Smooth muscle cell (in vitro differentiated cells): ENCODE data around the gene ZCCHC12. TPM values are rescaled to one million over a fixed set of nuclear protein-coding genes. Genes with fewer than 3 reads are reported as not detected.
"Not testable (repeated sequence)": the region's sequence is repeated elsewhere in the genome, so short reads cannot be mapped to it uniquely, and the experiment has no call there.

Source experiments
- DNase-seq: peaks from one replicate; lab custom pipeline; 2025; ENCODE audit not compliant: unreplicated experiment; lab: John Stamatoyannopoulos, UW
- H2AFZ ChIP-seq: fragments of 200-600 bp; sonication (generic); 2 replicates; pipeline ENCODE4 v1.6.0; 2016; ENCODE audit warnings: antibody characterized with exemption, low read depth, mild to moderate bottlenecking
- H3F3A ChIP-seq: fragments of 200-600 bp; sonication (generic); 2 replicates; pipeline ENCODE4 v1.6.0; 2017; ENCODE audit warnings: antibody characterized with exemption, low read depth
- H3K27ac ChIP-seq: fragments of 200-600 bp; sonication (generic); 2 replicates; pipeline ENCODE4 v1.5.1; 2016; ENCODE audit warnings: low read depth, mild to moderate bottlenecking
- H3K27me3 ChIP-seq: fragments of 200-600 bp; sonication (generic); 2 replicates; pipeline ENCODE4 v1.6.1; 2016; ENCODE audit warnings: low read depth, mild to moderate bottlenecking
- H3K36me3 ChIP-seq: fragments of 200-600 bp; sonication (generic); 2 replicates; pipeline ENCODE4 v1.5.1; 2016; ENCODE audit warnings: low read depth
- H3K4me1 ChIP-seq: fragments of 200-600 bp; sonication (generic); 2 replicates; pipeline ENCODE4 v1.5.1; 2016; ENCODE audit warnings: low read depth
- H3K4me2 ChIP-seq: fragments of 200-600 bp; sonication (generic); 2 replicates; pipeline ENCODE4 v1.6.0; 2016; ENCODE audit warnings: mild to moderate bottlenecking
- H3K4me3 ChIP-seq: fragments of 200-600 bp; sonication (generic); 2 replicates; pipeline ENCODE4 v1.5.1; 2016; ENCODE audit warnings: mild to moderate bottlenecking
- H3K79me2 ChIP-seq: fragments of 200-600 bp; sonication (generic); 2 replicates; pipeline ENCODE4 v1.6.0; 2016; ENCODE audit warnings: low read depth, mild to moderate bottlenecking
- H3K9ac ChIP-seq: fragments of 200-600 bp; sonication (generic); 2 replicates; pipeline ENCODE4 v1.6.0; 2016; ENCODE audit warnings: low read depth
- H3K9me3 ChIP-seq: fragments of 200-600 bp; sonication (generic); replicated peaks from 2 replicates; pipeline ENCODE4 v1.5.1; 2016; ENCODE audit warnings: low read depth
- H4K20me1 ChIP-seq: fragments of 200-600 bp; sonication (generic); 2 replicates; pipeline ENCODE4 v1.6.0; 2016; ENCODE audit warnings: low read depth
- WGBS: methylation state at CpG from one replicate; pipeline ENCODE4 v1.1.7; 2016; ENCODE audit warnings: low lambda C conversion rate; 5-methylcytosine and 5-hydroxymethylcytosine counted together
- polyA plus RNA-seq: library from polyadenylated mRNA; unstranded; fragments of >200 nt; fragmentation: Nextera tagmentation; extraction: Ambion mirVana; gene quantifications from 2 replicates; pipeline ENCODE4 v1.2.1, GENCODE V29; 2016
- total RNA-seq: library from RNA; depleted of rRNA; stranded (reverse); fragments of >200 nt; gene quantifications from 2 replicates; pipeline ENCODE4 v1.2.3, GENCODE V29; 2014
- TF ChIP-seq, protein P1 (sequence below): fragments of 200-600 bp; sonication (generic); IDR thresholded peaks from 2 replicates; pipeline ENCODE4 v1.5.1; 2017; ENCODE audit warnings: borderline replicate concordance, mild to moderate bottlenecking, antibody characterized with exemption; ENCODE audit not compliant: insufficient read depth, poor library complexity, severe bottlenecking

The ZCCHC12 gene
- total and polyA plus RNA-seq, 2 experiments from 2014 or later: not detected

DNA sequence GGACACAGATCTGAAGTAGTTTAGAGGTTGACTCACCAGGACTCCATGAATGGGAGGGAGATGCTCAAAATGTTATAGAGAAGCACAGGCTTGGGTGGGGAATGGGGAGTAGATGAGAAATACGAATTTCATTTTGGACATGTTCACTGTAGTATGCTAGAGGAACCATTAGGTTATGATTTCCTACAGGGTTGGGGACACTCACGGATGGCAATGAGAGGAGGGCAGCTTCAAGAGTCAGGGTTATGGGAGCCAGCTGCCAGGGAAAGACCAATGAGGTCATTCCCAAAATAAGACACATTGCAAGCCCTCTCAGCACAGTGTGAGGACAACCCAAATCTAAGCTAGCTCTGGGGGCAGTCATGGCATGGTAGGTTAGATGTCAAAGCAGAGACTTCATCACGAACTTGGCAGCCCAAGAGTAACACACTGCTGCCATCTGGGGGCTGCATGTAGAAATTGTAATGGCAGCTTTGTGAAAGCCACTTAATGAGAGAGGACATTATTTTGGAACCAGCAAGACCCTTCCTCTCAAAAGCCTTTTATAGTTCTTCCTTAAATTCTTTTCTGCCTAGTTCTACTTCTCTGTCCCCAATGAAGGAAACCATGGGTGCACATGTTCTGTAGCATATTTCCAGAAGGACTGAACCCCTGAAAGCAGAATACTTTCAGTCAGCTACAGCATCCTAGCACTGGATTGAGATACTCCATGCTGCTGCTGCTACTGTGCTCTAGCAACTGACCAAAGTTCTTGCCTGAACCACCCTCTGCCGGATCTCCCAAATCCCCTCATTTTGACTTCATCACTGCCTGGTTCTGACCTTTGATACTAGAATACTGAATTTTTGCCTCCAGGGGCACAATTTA, 16.2 kb upstream of the ZCCHC12 start:
- Histone ChIP-seq H3K4me2 (no peak overlapping the region), H3K9ac (no peak overlapping the region), H2AFZ (no peak overlapping the region), H3K27me3 (no peaks in the 10 kb centered on the region), H3K79me2 (no peaks in the 10 kb centered on the region), H4K20me1 (no peaks in the 10 kb centered on the region), H3K27ac (no peak overlapping the region), H3K4me1 (no peaks in the 10 kb centered on the region), H3K4me3 (no peak overlapping the region), H3K36me3 (no peaks in the 10 kb centered on the region), H3K9me3 (no peaks in the 10 kb centered on the region), H3F3A (no peaks in the 10 kb centered on the region)
- 50% methylated on average over 4 of the region's 4 CpGs for WGBS
- TF ChIP-seq, protein P1, sequence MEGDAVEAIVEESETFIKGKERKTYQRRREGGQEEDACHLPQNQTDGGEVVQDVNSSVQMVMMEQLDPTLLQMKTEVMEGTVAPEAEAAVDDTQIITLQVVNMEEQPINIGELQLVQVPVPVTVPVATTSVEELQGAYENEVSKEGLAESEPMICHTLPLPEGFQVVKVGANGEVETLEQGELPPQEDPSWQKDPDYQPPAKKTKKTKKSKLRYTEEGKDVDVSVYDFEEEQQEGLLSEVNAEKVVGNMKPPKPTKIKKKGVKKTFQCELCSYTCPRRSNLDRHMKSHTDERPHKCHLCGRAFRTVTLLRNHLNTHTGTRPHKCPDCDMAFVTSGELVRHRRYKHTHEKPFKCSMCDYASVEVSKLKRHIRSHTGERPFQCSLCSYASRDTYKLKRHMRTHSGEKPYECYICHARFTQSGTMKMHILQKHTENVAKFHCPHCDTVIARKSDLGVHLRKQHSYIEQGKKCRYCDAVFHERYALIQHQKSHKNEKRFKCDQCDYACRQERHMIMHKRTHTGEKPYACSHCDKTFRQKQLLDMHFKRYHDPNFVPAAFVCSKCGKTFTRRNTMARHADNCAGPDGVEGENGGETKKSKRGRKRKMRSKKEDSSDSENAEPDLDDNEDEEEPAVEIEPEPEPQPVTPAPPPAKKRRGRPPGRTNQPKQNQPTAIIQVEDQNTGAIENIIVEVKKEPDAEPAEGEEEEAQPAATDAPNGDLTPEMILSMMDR: peak; percentile 65
- DNase-seq: no peak

DNA sequence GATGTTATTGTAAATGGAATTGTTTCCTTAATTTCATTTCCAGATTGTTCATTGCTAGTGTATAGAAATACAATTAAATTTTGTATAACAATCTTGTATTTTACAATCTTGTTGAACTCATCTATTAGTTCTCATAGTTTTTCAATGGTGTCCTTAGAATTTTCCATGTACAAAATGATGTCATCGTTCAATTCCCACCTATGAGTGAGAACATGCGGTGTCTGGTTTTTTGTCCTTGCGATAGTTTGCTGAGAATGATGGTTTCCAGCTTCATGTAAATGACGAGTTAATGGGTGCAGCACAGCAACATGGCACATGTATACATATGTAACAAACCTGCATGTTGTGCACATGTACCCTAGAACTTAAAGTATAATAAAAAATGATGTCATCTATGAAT, 6.4 kb upstream of the ZCCHC12 start:
- not testable (repeated sequence) for H3K9ac ChIP-seq, H3K4me1 ChIP-seq, H3F3A ChIP-seq, DNase-seq, H3K36me3 ChIP-seq, H2AFZ ChIP-seq, H3K4me3 ChIP-seq, H3K9me3 ChIP-seq, H3K79me2 ChIP-seq, H3K27me3 ChIP-seq, H3K4me2 ChIP-seq, H4K20me1 ChIP-seq, H3K27ac ChIP-seq
- 70% methylated on average over 4 of the region's 4 CpGs for WGBS

DNA sequence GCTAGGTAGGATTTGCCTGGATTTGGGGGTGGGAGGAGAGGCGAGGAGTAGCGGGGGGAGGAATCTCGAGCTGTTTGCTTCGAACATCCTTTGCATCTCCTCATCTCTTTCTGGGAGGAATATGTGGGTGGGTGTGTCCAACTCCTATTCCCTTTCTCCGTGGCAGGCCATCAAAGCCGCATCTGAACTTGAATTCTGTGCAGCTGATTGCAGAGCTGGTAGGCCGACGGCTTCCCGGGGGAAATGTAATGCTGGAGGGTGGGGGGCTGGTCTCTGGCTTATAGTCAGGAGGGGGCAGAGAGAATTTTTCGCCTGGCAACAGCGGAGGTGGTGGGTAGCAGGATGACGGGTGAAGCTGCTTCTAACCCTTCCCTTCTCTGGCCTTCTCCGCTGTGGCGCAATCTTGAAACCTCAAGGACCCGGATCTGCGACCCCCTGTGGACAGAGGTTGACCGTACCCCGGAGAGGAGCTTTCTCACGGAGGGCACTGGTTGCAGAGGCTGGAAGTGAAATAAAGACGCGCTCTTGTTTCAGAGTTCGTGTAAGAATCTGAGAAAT, 628 bp downstream of the ZCCHC12 start:
- peak overlapping the region; percentile 81 for H3K4me2 ChIP-seq
- H3K36me3 ChIP-seq: no peaks in the 10 kb centered on the region
- TF ChIP-seq, protein P1: no peak
- 31% methylated on average over 17 of the region's 22 CpGs for WGBS
- no peaks in the 10 kb centered on the region for H3K9me3 ChIP-seq
- H3K4me1 ChIP-seq: no peaks in the 10 kb centered on the region
- no peak overlapping the region for H3K9ac ChIP-seq
- H3K79me2 ChIP-seq: no peaks in the 10 kb centered on the region
- DNase-seq: no peak
- no peaks in the 10 kb centered on the region for H3F3A ChIP-seq
- H3K27ac ChIP-seq: no peak overlapping the region
- H2AFZ ChIP-seq: no peak overlapping the region
- peaks cover 43% of the 10 kb centered on the region for H3K27me3 ChIP-seq
- H3K4me3 ChIP-seq: peak overlapping the region; percentile 40
- H4K20me1 ChIP-seq: no peaks in the 10 kb centered on the region

DNA sequence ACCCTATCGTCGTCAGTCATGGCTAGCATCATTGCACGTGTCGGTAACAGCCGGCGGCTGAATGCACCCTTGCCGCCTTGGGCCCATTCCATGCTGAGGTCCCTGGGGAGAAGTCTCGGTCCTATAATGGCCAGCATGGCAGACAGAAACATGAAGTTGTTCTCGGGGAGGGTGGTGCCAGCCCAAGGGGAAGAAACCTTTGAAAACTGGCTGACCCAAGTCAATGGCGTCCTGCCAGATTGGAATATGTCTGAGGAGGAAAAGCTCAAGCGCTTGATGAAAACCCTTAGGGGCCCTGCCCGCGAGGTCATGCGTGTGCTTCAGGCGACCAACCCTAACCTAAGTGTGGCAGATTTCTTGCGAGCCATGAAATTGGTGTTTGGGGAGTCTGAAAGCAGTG, 1.6 kb downstream of the ZCCHC12 start:
- Histone ChIP-seq H3K36me3 (no peaks in the 10 kb centered on the region), H2AFZ (no peak overlapping the region), H3K27me3 (peaks cover 43% of the 10 kb centered on the region), H3K4me2 (no peak overlapping the region), H3K79me2 (no peaks in the 10 kb centered on the region), H3K27ac (no peak overlapping the region), H3K4me1 (no peaks in the 10 kb centered on the region), H3F3A (no peaks in the 10 kb centered on the region), H3K9ac (no peak overlapping the region), H4K20me1 (no peaks in the 10 kb centered on the region), H3K9me3 (no peaks in the 10 kb centered on the region), H3K4me3 (no peak overlapping the region)
- 67% methylated on average over 16 of the region's 16 CpGs for WGBS
- TF ChIP-seq, protein P1: no peak
- no peak for DNase-seq
